Astrocyte of the cerebellum (primary cell): ENCODE results near the gene ENOX1.
"Not testable (repeated sequence)": the region's sequence is repeated elsewhere in the genome, so short reads cannot be mapped to it uniquely, and the experiment has no call there.

ENCODE experiments used
- DNase-seq: peaks from one replicate; pipeline ENCODE4 v3.0.0-alpha.2; 2011; ENCODE audit warnings: low read depth
- H3K4me3 ChIP-seq: 2 replicates; pipeline ENCODE4 v1.5.1; 2011; ENCODE audit warnings: mild to moderate bottlenecking, low read depth, low read length, moderate library complexity
- in situ Hi-C: cut with HindIII; loops from 2 replicates; pipeline ENCODE4 v1.10.0; 2017; ENCODE audit warnings: low sequenced_read_pairs
- TF ChIP-seq, protein P1 (sequence below): IDR thresholded peaks from 2 replicates; pipeline ENCODE4 v1.5.1; 2012; ENCODE audit warnings: low read length, low read depth, moderate library complexity, mild to moderate bottlenecking; ENCODE audit errors: missing control alignments

Gene ENOX1

GRCh38 chr13:43185226-43185625, 601.5 kb downstream of the ENOX1 start:
- in situ Hi-C loops: no loop called here
- TF ChIP-seq, protein P1, sequence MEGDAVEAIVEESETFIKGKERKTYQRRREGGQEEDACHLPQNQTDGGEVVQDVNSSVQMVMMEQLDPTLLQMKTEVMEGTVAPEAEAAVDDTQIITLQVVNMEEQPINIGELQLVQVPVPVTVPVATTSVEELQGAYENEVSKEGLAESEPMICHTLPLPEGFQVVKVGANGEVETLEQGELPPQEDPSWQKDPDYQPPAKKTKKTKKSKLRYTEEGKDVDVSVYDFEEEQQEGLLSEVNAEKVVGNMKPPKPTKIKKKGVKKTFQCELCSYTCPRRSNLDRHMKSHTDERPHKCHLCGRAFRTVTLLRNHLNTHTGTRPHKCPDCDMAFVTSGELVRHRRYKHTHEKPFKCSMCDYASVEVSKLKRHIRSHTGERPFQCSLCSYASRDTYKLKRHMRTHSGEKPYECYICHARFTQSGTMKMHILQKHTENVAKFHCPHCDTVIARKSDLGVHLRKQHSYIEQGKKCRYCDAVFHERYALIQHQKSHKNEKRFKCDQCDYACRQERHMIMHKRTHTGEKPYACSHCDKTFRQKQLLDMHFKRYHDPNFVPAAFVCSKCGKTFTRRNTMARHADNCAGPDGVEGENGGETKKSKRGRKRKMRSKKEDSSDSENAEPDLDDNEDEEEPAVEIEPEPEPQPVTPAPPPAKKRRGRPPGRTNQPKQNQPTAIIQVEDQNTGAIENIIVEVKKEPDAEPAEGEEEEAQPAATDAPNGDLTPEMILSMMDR: no peak
- no peak overlapping the region for H3K4me3 ChIP-seq
- DNase-seq: no peak

GRCh38 chr13:43180837-43181236, 605.9 kb downstream of the ENOX1 start:
- DNase-seq: no peak
- in situ Hi-C loops: no loop called here
- TF ChIP-seq, protein P1: no peak
- H3K4me3 ChIP-seq: no peak overlapping the region

DNA sequence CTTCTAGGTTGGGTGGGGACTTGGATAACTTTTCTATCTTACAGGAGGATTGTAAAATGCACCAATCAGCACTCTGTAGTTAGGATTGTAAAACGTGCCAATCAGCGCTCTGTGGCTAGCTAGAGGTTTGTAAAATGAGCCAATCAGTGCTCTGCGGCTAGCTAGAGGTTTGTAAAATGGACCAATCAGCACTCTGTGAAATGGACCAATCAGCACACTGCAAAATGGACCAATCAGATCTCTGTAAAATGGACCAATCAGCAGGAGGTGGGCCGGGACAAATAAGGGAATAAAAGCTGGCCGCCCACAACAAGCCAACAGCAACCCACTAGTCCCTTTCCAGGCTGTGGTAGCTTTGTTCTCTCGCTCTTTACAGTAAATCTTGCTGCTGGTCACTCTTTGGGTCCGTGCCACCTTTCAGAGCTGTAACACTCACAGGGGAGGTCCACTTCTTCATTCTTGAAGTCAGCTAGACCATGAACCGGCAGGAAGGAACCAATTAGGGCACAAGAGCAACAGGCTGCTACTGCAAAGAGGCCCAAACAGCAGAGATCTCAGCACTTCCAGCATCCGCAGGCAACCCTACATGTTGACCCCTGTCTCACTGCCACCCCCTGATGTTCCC, 606.6 kb downstream of the ENOX1 start:
- in situ Hi-C loops: no loop called here
- DNase-seq: no peak
- TF ChIP-seq, protein P1: no peak
- H3K4me3 ChIP-seq: no peak overlapping the region

DNA sequence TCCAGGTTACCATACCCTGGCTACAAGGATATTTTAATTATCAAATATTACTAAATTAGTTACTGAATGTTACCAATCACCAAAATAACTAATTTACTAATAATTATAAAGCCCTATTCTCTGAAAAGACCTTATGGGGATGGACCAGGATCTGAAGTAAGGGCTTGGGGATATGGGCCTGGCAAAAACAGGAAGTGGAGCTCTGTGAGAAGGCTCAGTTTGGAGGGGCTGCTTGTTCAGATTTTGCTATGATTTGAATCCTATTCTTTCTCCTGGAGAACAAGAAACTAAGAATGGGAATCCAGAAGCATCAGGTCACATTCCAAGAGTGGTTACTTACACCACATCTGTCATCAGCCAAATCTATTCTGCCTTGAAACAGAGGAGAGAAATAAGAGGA, 615.3 kb downstream of the ENOX1 start:
- H3K4me3 ChIP-seq: no peak overlapping the region
- DNase-seq: no peak
- TF ChIP-seq, protein P1: no peak
- in situ Hi-C loops: no loop called here

DNA sequence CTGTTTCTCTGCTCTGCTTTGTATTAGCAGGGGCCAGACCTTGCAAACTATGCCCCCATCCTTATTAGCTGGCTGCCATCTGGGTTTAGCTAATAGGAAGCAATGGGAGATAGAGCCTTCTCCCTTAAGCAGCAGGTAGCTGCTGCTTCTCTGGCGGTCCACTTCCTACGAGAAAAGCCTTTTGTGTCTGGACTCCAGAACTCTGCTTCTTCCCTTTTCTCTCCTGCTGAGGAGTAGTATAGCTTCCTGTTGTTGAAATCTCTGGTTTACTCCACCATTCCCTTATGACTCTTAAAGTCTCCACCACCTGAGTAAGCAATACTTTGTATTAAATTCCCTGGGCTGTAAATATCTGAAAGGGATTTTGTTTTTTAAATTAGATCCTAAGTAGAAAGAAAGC, 616.3 kb downstream of the ENOX1 start:
- TF ChIP-seq, protein P1: no peak
- in situ Hi-C loops: no loop called here

GRCh38 chr13:43168434-43168833, 618.3 kb downstream of the ENOX1 start:
- in situ Hi-C loops, DNase-seq, H3K4me3 ChIP-seq: not testable (repeated sequence)

More for the DNA sequence above, 616.3 kb downstream of the ENOX1 start:
- H3K4me3 ChIP-seq: no peak overlapping the region
- DNase-seq: no peak

- TF ChIP-seq, protein P1: no peak
- in situ Hi-C loops: no loop called here
- H3K4me3 ChIP-seq: no peak overlapping the region
- DNase-seq: no peak
These were observed 619.0 kb downstream of the ENOX1 start for GRCh38 chr13:43167731-43168130.
